GM12801 (cell line): Measurements from ENCODE around the gene HOXB5.

Experiments
- CTCF ChIP-seq: IDR thresholded peaks from one replicate; pipeline ENCODE4 v1.5.1; 2011; ENCODE audit warnings: control low read depth; ENCODE audit not compliant: insufficient read length; ENCODE audit errors: extremely low read depth

The HOXB5 gene

GRCh38 chr17:48542114-48542656 is 51.4 kb downstream of the HOXB5 start:
- TF ChIP-seq CTCF: no peak

GRCh38 chr17:48541577-48542113 is 51.9 kb downstream of the HOXB5 start:
- no peak for TF ChIP-seq CTCF
